ENCODE results near the gene MEGF9. TPM values are rescaled to one million over a fixed set of nuclear protein-coding genes. Genes with fewer than 3 reads are reported as not detected.
"Not testable (repeated sequence)": the region's sequence is repeated elsewhere in the genome, so short reads cannot be mapped to it uniquely, and the experiment has no call there.

Gene MEGF9
- total RNA-seq, 1 donor from 2014 or later = 28.0 TPM

- DNase-seq (ENCODE audit: low read depth) = no peak
Observed at GRCh38 chr9:120574473-120574872, 139.8 kb downstream of the MEGF9 start.

- no peak for DNase-seq (ENCODE audit: low read depth)
Observed at GRCh38 chr9:120572472-120572871, 141.8 kb downstream of the MEGF9 start.

GRCh38 chr9:120571443-120572257 lies 142.6 kb downstream of the MEGF9 start:
- DNase-seq (ENCODE audit: low read depth) = no peak

GRCh38 chr9:120570296-120570695 lies 144.0 kb downstream of the MEGF9 start:
- DNase-seq (ENCODE audit: low read depth) = no peak

GRCh38 chr9:120569556-120569955 lies 144.7 kb downstream of the MEGF9 start:
- DNase-seq (ENCODE audit: low read depth) = no peak

GRCh38 chr9:120568816-120569215 lies 145.5 kb downstream of the MEGF9 start:
- no peak for DNase-seq (ENCODE audit: low read depth)

GRCh38 chr9:120567874-120568273 lies 146.4 kb downstream of the MEGF9 start:
- no peak for DNase-seq (ENCODE audit: low read depth)

GRCh38 chr9:120567081-120567480 lies 147.2 kb downstream of the MEGF9 start:
- DNase-seq (ENCODE audit: low read depth) = no peak

- DNase-seq (ENCODE audit: low read depth) = no peak
Observed at GRCh38 chr9:120564589-120564988, 149.7 kb downstream of the MEGF9 start.

GRCh38 chr9:120562861-120563443 lies 151.3 kb downstream of the MEGF9 start:
- DNase-seq (ENCODE audit: low read depth) = no peak

GRCh38 chr9:120561709-120562108 lies 152.6 kb downstream of the MEGF9 start:
- no peak for DNase-seq (ENCODE audit: low read depth)

- no peak for DNase-seq (ENCODE audit: low read depth)
Observed at GRCh38 chr9:120559546-120559945, 154.7 kb downstream of the MEGF9 start.

GRCh38 chr9:120558454-120558853 lies 155.8 kb downstream of the MEGF9 start:
- DNase-seq (ENCODE audit: low read depth) = no peak

- DNase-seq (ENCODE audit: low read depth) = no peak
Observed at GRCh38 chr9:120557205-120557604, 157.1 kb downstream of the MEGF9 start.

- DNase-seq (ENCODE audit: low read depth) = no peak
Observed at GRCh38 chr9:120556775-120557174, 157.5 kb downstream of the MEGF9 start.

- DNase-seq (ENCODE audit: low read depth) = no peak
Observed at GRCh38 chr9:120555839-120556238, 158.4 kb downstream of the MEGF9 start.

- not testable (repeated sequence) for DNase-seq (ENCODE audit: low read depth)
Observed at GRCh38 chr9:120552210-120552704, 162.0 kb downstream of the MEGF9 start.

Other genes with a start within 250 kb of the MEGF9 start
- 23.4 and 47.7 TPM in 2 replicates for gene CDK5RAP2, start 134.3 kb downstream of the MEGF9 start, total RNA-seq
- gene FBXW2, start 78.9 kb upstream of the MEGF9 start, total RNA-seq = 24.3 and 43.9 TPM in 2 replicates
- gene PSMD5, start 128.5 kb upstream of the MEGF9 start, total RNA-seq = 25.5 and 38.4 TPM in 2 replicates
- 8.0 and 21.4 TPM in 2 replicates for gene PHF19, start 162.7 kb upstream of the MEGF9 start, total RNA-seq
- 3.4 and 16.0 TPM in 2 replicates for gene TRAF1, start 212.3 kb upstream of the MEGF9 start, total RNA-seq

Measured in renal cortical epithelial cell (primary cell).